ENCODE measurements around the gene HINT3.

GRCh38 chr6:125988280-125988679 lies 31.7 kb downstream of the HINT3 start:
- TF ChIP-seq RXRA (CRISPR knock-in tag; IDR thresholded peaks at IDR 0.05) (no peak), EHMT2 (IDR thresholded peaks at IDR 0.05; ENCODE audit: borderline replicate concordance, low read depth, low read length) (no peak), FOXA1 (IDR thresholded peaks at IDR 0.05) (no peak), FOXA1 (CRISPR knock-in tag; IDR thresholded peaks at IDR 0.05) (no peak), ZNF609 (CRISPR knock-in tag; IDR thresholded peaks at IDR 0.05; ENCODE audit: borderline replicate concordance) (no peak), FOSL2 (CRISPR knock-in tag; IDR thresholded peaks at IDR 0.05) (no peak), SAFB2 (CRISPR knock-in tag; IDR thresholded peaks at IDR 0.05; ENCODE audit: borderline replicate concordance, low read depth) (no peak), SNRNP70 (IDR thresholded peaks at IDR 0.05; ENCODE audit: low read depth, low read length) (no peak), CTCF (CRISPR knock-in tag; IDR thresholded peaks at IDR 0.05) (no peak), REPIN1 (CRISPR knock-in tag; IDR thresholded peaks at IDR 0.05; ENCODE audit: borderline replicate concordance, low read depth) (no peak)
- TF ChIP-seq, protein P1, sequence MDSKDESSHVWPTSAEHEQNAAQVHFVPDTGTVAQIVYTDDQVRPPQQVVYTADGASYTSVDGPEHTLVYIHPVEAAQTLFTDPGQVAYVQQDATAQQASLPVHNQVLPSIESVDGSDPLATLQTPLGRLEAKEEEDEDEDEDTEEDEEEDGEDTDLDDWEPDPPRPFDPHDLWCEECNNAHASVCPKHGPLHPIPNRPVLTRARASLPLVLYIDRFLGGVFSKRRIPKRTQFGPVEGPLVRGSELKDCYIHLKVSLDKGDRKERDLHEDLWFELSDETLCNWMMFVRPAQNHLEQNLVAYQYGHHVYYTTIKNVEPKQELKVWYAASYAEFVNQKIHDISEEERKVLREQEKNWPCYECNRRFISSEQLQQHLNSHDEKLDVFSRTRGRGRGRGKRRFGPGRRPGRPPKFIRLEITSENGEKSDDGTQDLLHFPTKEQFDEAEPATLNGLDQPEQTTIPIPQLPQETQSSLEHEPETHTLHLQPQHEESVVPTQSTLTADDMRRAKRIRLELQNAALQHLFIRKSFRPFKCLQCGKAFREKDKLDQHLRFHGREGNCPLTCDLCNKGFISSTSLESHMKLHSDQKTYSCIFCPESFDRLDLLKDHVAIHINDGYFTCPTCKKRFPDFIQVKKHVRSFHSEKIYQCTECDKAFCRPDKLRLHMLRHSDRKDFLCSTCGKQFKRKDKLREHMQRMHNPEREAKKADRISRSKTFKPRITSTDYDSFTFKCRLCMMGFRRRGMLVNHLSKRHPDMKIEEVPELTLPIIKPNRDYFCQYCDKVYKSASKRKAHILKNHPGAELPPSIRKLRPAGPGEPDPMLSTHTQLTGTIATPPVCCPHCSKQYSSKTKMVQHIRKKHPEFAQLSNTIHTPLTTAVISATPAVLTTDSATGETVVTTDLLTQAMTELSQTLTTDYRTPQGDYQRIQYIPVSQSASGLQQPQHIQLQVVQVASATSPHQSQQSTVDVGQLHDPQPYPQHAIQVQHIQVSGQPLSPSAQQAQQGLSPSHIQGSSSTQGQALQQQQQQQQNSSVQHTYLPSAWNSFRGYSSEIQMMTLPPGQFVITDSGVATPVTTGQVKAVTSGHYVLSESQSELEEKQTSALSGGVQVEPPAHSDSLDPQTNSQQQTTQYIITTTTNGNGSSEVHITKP (CRISPR knock-in tag; IDR thresholded peaks at IDR 0.05; ENCODE audit: low read depth) = no peak
